ENCODE results near the gene SMCHD1.

SMCHD1 gene

GRCh38 chr18:2655178-2655953 is at the start of gene SMCHD1:
Gene SMCHD1, plus strand, starts transcription at chr18:2655726. Its CDS starts 350 bp downstream, at chr18:2656076.
- Mint-ChIP-seq H3K9me3 (no peaks in the 10 kb centered on the region), H3K4me1 (ENCODE audit: low read depth) (peaks cover 30% of the 10 kb centered on the region), H3K27me3 (ENCODE audit: low read depth) (no peaks in the 10 kb centered on the region), H3K27ac (peak within 1 kb of the TSS; percentile 98), H3K4me3 (peak within 1 kb of the TSS; percentile 95), H3K36me3 (ENCODE audit: low read depth) (peaks cover 16% of the 10 kb centered on the region)

GRCh38 chr18:2606335-2606734 is 49.2 kb upstream of the SMCHD1 start:
- H3K4me3 Mint-ChIP-seq: peak overlapping the region; percentile 54

GRCh38 chr18:2609604-2610003 is 45.9 kb upstream of the SMCHD1 start:
- H3K27me3 Mint-ChIP-seq (ENCODE audit: low read depth): no peaks in the 10 kb centered on the region
- peaks cover 35% of the 10 kb centered on the region for H3K36me3 Mint-ChIP-seq (ENCODE audit: low read depth)
- H3K9me3 Mint-ChIP-seq: no peaks in the 10 kb centered on the region
- H3K27ac Mint-ChIP-seq: peak overlapping the region; percentile 18
- no peak overlapping the region for H3K4me3 Mint-ChIP-seq
- H3K4me1 Mint-ChIP-seq (ENCODE audit: low read depth): peaks cover 39% of the 10 kb centered on the region

More at GRCh38 chr18:2606335-2606734, 49.2 kb upstream of the SMCHD1 start:
- peak overlapping the region; percentile 82 for H3K27ac Mint-ChIP-seq
- H3K36me3 Mint-ChIP-seq (ENCODE audit: low read depth): peaks cover 27% of the 10 kb centered on the region
- H3K9me3 Mint-ChIP-seq: no peaks in the 10 kb centered on the region
- H3K27me3 Mint-ChIP-seq (ENCODE audit: low read depth): no peaks in the 10 kb centered on the region
- peaks cover 47% of the 10 kb centered on the region for H3K4me1 Mint-ChIP-seq (ENCODE audit: low read depth)

- H3K36me3 Mint-ChIP-seq (ENCODE audit: low read depth): peaks cover 44% of the 10 kb centered on the region
- H3K9me3 Mint-ChIP-seq: no peaks in the 10 kb centered on the region
- H3K4me1 Mint-ChIP-seq (ENCODE audit: low read depth): peaks cover 30% of the 10 kb centered on the region
- H3K27ac Mint-ChIP-seq: no peak overlapping the region
- no peak overlapping the region for H3K4me3 Mint-ChIP-seq
- H3K27me3 Mint-ChIP-seq (ENCODE audit: low read depth): no peaks in the 10 kb centered on the region
Observed at GRCh38 chr18:2610549-2610948, 45.0 kb upstream of the SMCHD1 start.

GRCh38 chr18:2612996-2613395 is 42.5 kb upstream of the SMCHD1 start:
- no peaks in the 10 kb centered on the region for H3K9me3 Mint-ChIP-seq
- H3K27me3 Mint-ChIP-seq (ENCODE audit: low read depth): no peaks in the 10 kb centered on the region
- H3K4me1 Mint-ChIP-seq (ENCODE audit: low read depth): peaks cover 23% of the 10 kb centered on the region
- H3K36me3 Mint-ChIP-seq (ENCODE audit: low read depth): peaks cover 56% of the 10 kb centered on the region
- no peak overlapping the region for H3K4me3 Mint-ChIP-seq
- H3K27ac Mint-ChIP-seq: no peak overlapping the region

- Mint-ChIP-seq H3K4me1 (ENCODE audit: low read depth) (no peaks in the 10 kb centered on the region), H3K27me3 (ENCODE audit: low read depth) (no peaks in the 10 kb centered on the region), H3K4me3 (no peak overlapping the region), H3K9me3 (no peaks in the 10 kb centered on the region), H3K36me3 (ENCODE audit: low read depth) (peaks cover 34% of the 10 kb centered on the region), H3K27ac (no peak overlapping the region)
Observed at GRCh38 chr18:2617401-2617998, 38.0 kb upstream of the SMCHD1 start.

- Mint-ChIP-seq H3K4me1 (ENCODE audit: low read depth) (no peaks in the 10 kb centered on the region), H3K36me3 (ENCODE audit: low read depth) (peaks cover 30% of the 10 kb centered on the region), H3K4me3 (no peak overlapping the region), H3K9me3 (no peaks in the 10 kb centered on the region), H3K27me3 (ENCODE audit: low read depth) (no peaks in the 10 kb centered on the region), H3K27ac (no peak overlapping the region)
Observed at GRCh38 chr18:2618009-2618408, 37.5 kb upstream of the SMCHD1 start.

- Mint-ChIP-seq H3K27ac (no peak overlapping the region), H3K4me3 (no peak overlapping the region), H3K36me3 (ENCODE audit: low read depth) (no peaks in the 10 kb centered on the region), H3K4me1 (ENCODE audit: low read depth) (peaks cover 17% of the 10 kb centered on the region), H3K9me3 (peaks cover 5% of the 10 kb centered on the region), H3K27me3 (ENCODE audit: low read depth) (no peaks in the 10 kb centered on the region)
Observed at GRCh38 chr18:2625217-2625616, 30.3 kb upstream of the SMCHD1 start.

GRCh38 chr18:2627821-2628276 is 27.7 kb upstream of the SMCHD1 start:
- H3K9me3 Mint-ChIP-seq: peaks cover 17% of the 10 kb centered on the region
- no peak overlapping the region for H3K4me3 Mint-ChIP-seq
- peaks cover 19% of the 10 kb centered on the region for H3K4me1 Mint-ChIP-seq (ENCODE audit: low read depth)
- H3K27me3 Mint-ChIP-seq (ENCODE audit: low read depth): no peaks in the 10 kb centered on the region
- peaks cover 8% of the 10 kb centered on the region for H3K36me3 Mint-ChIP-seq (ENCODE audit: low read depth)
- peak overlapping the region; percentile 38 for H3K27ac Mint-ChIP-seq

- peaks cover 26% of the 10 kb centered on the region for H3K4me1 Mint-ChIP-seq (ENCODE audit: low read depth)
- H3K27me3 Mint-ChIP-seq (ENCODE audit: low read depth): no peaks in the 10 kb centered on the region
Observed at GRCh38 chr18:2629003-2629402, 26.5 kb upstream of the SMCHD1 start.

GRCh38 chr18:2635586-2635985 is 19.9 kb upstream of the SMCHD1 start:
- Mint-ChIP-seq H3K4me3 (peak overlapping the region; percentile 27), H3K4me1 (ENCODE audit: low read depth) (peaks cover 62% of the 10 kb centered on the region), H3K27ac (peak overlapping the region; percentile 100), H3K36me3 (ENCODE audit: low read depth) (peaks cover 21% of the 10 kb centered on the region), H3K9me3 (peaks cover 32% of the 10 kb centered on the region), H3K27me3 (ENCODE audit: low read depth) (no peaks in the 10 kb centered on the region)

More at GRCh38 chr18:2629003-2629402, 26.5 kb upstream of the SMCHD1 start:
- Mint-ChIP-seq H3K27ac (no peak overlapping the region), H3K9me3 (peaks cover 22% of the 10 kb centered on the region), H3K4me3 (no peak overlapping the region), H3K36me3 (ENCODE audit: low read depth) (peaks cover 10% of the 10 kb centered on the region)

- Mint-ChIP-seq H3K36me3 (ENCODE audit: low read depth) (peaks cover 22% of the 10 kb centered on the region), H3K4me3 (peak overlapping the region; percentile 86), H3K27ac (peak overlapping the region; percentile 100), H3K4me1 (ENCODE audit: low read depth) (peaks cover 66% of the 10 kb centered on the region), H3K27me3 (ENCODE audit: low read depth) (no peaks in the 10 kb centered on the region), H3K9me3 (peaks cover 32% of the 10 kb centered on the region)
Observed at GRCh38 chr18:2636126-2636631, 19.3 kb upstream of the SMCHD1 start.

- Mint-ChIP-seq H3K27me3 (ENCODE audit: low read depth) (no peaks in the 10 kb centered on the region), H3K9me3 (peaks cover 7% of the 10 kb centered on the region), H3K27ac (peak overlapping the region; percentile 97), H3K4me1 (ENCODE audit: low read depth) (peaks cover 39% of the 10 kb centered on the region), H3K4me3 (peak overlapping the region; percentile 79), H3K36me3 (ENCODE audit: low read depth) (peaks cover 14% of the 10 kb centered on the region)
Observed at GRCh38 chr18:2641638-2642037, 13.9 kb upstream of the SMCHD1 start.

GRCh38 chr18:2642771-2643170 is 12.8 kb upstream of the SMCHD1 start:
- H3K9me3 Mint-ChIP-seq: peaks cover 7% of the 10 kb centered on the region
- H3K4me1 Mint-ChIP-seq (ENCODE audit: low read depth): peaks cover 32% of the 10 kb centered on the region
- H3K27me3 Mint-ChIP-seq (ENCODE audit: low read depth): no peaks in the 10 kb centered on the region
- peaks cover 11% of the 10 kb centered on the region for H3K36me3 Mint-ChIP-seq (ENCODE audit: low read depth)
- H3K4me3 Mint-ChIP-seq: peak overlapping the region; percentile 32
- no peak overlapping the region for H3K27ac Mint-ChIP-seq

- H3K9me3 Mint-ChIP-seq: no peaks in the 10 kb centered on the region
- H3K4me3 Mint-ChIP-seq: no peak overlapping the region
- no peak overlapping the region for H3K27ac Mint-ChIP-seq
- H3K4me1 Mint-ChIP-seq (ENCODE audit: low read depth): peaks cover 19% of the 10 kb centered on the region
- peaks cover 3% of the 10 kb centered on the region for H3K27me3 Mint-ChIP-seq (ENCODE audit: low read depth)
- peaks cover 8% of the 10 kb centered on the region for H3K36me3 Mint-ChIP-seq (ENCODE audit: low read depth)
Observed at GRCh38 chr18:2644535-2644934, 11.0 kb upstream of the SMCHD1 start.
